ENCODE measurements around the gene NEK7. TPM values are rescaled to one million over a fixed set of nuclear protein-coding genes. Genes with fewer than 3 reads are reported as not detected.

NEK7 gene
- total RNA-seq, 1 donor, result 376 TPM

- peak overlapping the region; percentile 65 for H3K27ac ChIP-seq (ENCODE audit: low read depth, low read length)
- H3K36me3 ChIP-seq (ENCODE audit: insufficient read depth, low read length), result no peaks in the 10 kb centered on the region
- no peak overlapping the region for H3K4me2 ChIP-seq (ENCODE audit: insufficient read depth, low read length)
- no peaks in the 10 kb centered on the region for H3K27me3 ChIP-seq (ENCODE audit: insufficient read depth, low read length)
- H3K9me3 ChIP-seq (ENCODE audit: low read depth, low read length), result no peaks in the 10 kb centered on the region
- peak; percentile 36 for DNase-seq (ENCODE audit: insufficient read length, low spot score, missing footprints)
- no peaks in the 10 kb centered on the region for H4K20me1 ChIP-seq (ENCODE audit: insufficient read depth, low read length)
- H3K4me3 ChIP-seq (ENCODE audit: insufficient read depth, low read length), result no peak overlapping the region
- H3K4me1 ChIP-seq (ENCODE audit: insufficient read depth, low read length), result peaks cover 44% of the 10 kb centered on the region
- no peaks in the 10 kb centered on the region for H3K79me2 ChIP-seq (ENCODE audit: insufficient read depth, low read length)
- TF ChIP-seq CTCF (IDR thresholded peaks at IDR 0.05; ENCODE audit: extremely low read depth, low read depth, low read length), result no peak
- no peak overlapping the region for H2AFZ ChIP-seq (ENCODE audit: low read length)
These were observed 43.5 kb upstream of the NEK7 start for GRCh38 chr1:198113342-198113750.

- no peaks in the 10 kb centered on the region for H3K79me2 ChIP-seq (ENCODE audit: insufficient read depth, low read length)
- H3K27me3 ChIP-seq (ENCODE audit: insufficient read depth, low read length), result no peaks in the 10 kb centered on the region
- H3K9me3 ChIP-seq (ENCODE audit: low read depth, low read length), result no peaks in the 10 kb centered on the region
- H3K4me2 ChIP-seq (ENCODE audit: insufficient read depth, low read length), result no peak overlapping the region
- peaks cover 65% of the 10 kb centered on the region for H3K4me1 ChIP-seq (ENCODE audit: insufficient read depth, low read length)
- H3K4me3 ChIP-seq (ENCODE audit: insufficient read depth, low read length), result no peak overlapping the region
- peak overlapping the region; percentile 89 for H3K27ac ChIP-seq (ENCODE audit: low read depth, low read length)
- no peak for DNase-seq (ENCODE audit: insufficient read length, low spot score, missing footprints)
- H4K20me1 ChIP-seq (ENCODE audit: insufficient read depth, low read length), result no peaks in the 10 kb centered on the region
- no peaks in the 10 kb centered on the region for H3K36me3 ChIP-seq (ENCODE audit: insufficient read depth, low read length)
- TF ChIP-seq CTCF (IDR thresholded peaks at IDR 0.05; ENCODE audit: extremely low read depth, low read depth, low read length), result no peak
- no peak overlapping the region for H2AFZ ChIP-seq (ENCODE audit: low read length)
These were observed 40.7 kb upstream of the NEK7 start for GRCh38 chr1:198116069-198116468.

GRCh38 chr1:198116469-198116868 lies 40.3 kb upstream of the NEK7 start:
- Histone ChIP-seq H3K27me3 (ENCODE audit: insufficient read depth, low read length) (no peaks in the 10 kb centered on the region), H2AFZ (ENCODE audit: low read length) (no peak overlapping the region), H3K27ac (ENCODE audit: low read depth, low read length) (peak overlapping the region; percentile 89), H3K4me2 (ENCODE audit: insufficient read depth, low read length) (no peak overlapping the region), H3K9me3 (ENCODE audit: low read depth, low read length) (no peaks in the 10 kb centered on the region), H3K36me3 (ENCODE audit: insufficient read depth, low read length) (no peaks in the 10 kb centered on the region), H4K20me1 (ENCODE audit: insufficient read depth, low read length) (no peaks in the 10 kb centered on the region), H3K79me2 (ENCODE audit: insufficient read depth, low read length) (no peaks in the 10 kb centered on the region), H3K4me1 (ENCODE audit: insufficient read depth, low read length) (peaks cover 69% of the 10 kb centered on the region), H3K4me3 (ENCODE audit: insufficient read depth, low read length) (no peak overlapping the region)
- no peak for TF ChIP-seq CTCF (IDR thresholded peaks at IDR 0.05; ENCODE audit: extremely low read depth, low read depth, low read length)
- no peak for DNase-seq (ENCODE audit: insufficient read length, low spot score, missing footprints)

DNA sequence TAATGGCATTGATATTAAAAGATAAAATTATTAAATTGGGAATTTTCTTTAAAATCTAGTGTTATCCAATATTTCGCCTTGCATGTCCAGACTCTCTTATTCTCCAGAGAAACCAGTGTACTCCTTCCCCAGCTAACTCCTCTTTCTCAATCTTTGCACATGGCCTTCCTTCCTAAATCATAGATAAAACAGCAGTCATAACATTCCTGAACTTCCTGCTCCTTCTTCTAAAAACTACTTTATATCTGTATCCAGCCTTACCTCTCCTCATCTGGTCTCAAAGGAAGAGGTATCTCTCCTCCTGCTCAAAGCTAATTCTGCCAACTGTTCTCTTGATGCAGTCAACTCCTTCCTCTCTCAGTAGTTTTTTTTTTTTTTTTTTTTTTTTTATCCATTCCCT lies 39.5 kb upstream of the NEK7 start:
- Histone ChIP-seq H3K4me3 (ENCODE audit: insufficient read depth, low read length) (no peak overlapping the region), H3K79me2 (ENCODE audit: insufficient read depth, low read length) (no peaks in the 10 kb centered on the region), H4K20me1 (ENCODE audit: insufficient read depth, low read length) (no peaks in the 10 kb centered on the region), H3K27me3 (ENCODE audit: insufficient read depth, low read length) (no peaks in the 10 kb centered on the region), H3K36me3 (ENCODE audit: insufficient read depth, low read length) (no peaks in the 10 kb centered on the region), H3K4me2 (ENCODE audit: insufficient read depth, low read length) (peak overlapping the region; percentile 26), H3K4me1 (ENCODE audit: insufficient read depth, low read length) (peaks cover 76% of the 10 kb centered on the region), H3K9me3 (ENCODE audit: low read depth, low read length) (no peaks in the 10 kb centered on the region), H2AFZ (ENCODE audit: low read length) (peak overlapping the region; percentile 25), H3K27ac (ENCODE audit: low read depth, low read length) (peak overlapping the region; percentile 89)
- TF ChIP-seq CTCF (IDR thresholded peaks at IDR 0.05; ENCODE audit: extremely low read depth, low read depth, low read length), result no peak
- no peak for DNase-seq (ENCODE audit: insufficient read length, low spot score, missing footprints)
